DMS 273 treated with DMSO at 0.1 percent for 48 hours (cell line): ENCODE results near the gene SP6.
A peak's percentile ranks its signal among the peaks of the same experiment; 100 is the strongest.

Experiments
- DNase-seq: peaks from one replicate; lab custom pipeline; 2025; lab: John Stamatoyannopoulos, UW

SP6 gene

DNA sequence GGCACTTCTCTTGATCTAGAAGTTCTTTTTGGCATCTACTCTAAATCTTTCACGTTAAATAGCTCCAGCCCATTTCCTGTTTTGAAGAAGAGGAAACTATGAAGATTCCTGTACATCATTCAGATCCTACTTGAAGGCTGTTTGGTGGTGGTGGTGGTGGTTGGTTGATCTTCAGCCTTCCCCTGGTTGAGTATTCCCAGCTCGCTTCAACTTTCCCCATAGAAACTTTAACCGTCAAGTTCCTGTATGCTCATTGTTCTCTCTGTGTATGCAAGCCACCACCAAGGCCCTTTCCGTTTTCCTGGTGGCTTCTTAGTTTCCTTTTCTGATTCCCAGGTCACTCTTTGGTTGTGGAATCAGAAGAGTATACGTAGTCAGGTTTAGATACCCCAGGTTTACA is 16.2 kb downstream of the SP6 start:
- no peak for DNase-seq

DNA sequence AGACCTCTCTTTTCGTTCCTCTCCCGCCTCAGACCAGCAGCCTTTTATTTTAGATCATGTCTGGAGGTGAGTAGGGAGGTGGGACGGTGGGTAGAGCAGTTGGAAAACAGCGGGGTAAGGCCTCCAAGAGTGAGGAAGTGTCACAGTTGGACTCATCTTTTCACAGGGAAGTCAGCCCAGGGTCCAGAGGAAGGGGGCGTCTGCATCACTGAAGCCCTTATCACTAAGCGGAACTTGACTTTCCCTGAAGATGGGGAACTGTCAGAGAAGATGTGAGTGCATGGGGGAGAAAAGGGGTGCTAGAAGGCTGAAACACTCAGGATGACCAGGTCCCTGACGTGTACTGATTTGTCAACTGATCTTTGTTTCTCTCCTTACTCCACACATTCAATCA is 19.0 kb downstream of the SP6 start:
- no peak for DNase-seq

DNA sequence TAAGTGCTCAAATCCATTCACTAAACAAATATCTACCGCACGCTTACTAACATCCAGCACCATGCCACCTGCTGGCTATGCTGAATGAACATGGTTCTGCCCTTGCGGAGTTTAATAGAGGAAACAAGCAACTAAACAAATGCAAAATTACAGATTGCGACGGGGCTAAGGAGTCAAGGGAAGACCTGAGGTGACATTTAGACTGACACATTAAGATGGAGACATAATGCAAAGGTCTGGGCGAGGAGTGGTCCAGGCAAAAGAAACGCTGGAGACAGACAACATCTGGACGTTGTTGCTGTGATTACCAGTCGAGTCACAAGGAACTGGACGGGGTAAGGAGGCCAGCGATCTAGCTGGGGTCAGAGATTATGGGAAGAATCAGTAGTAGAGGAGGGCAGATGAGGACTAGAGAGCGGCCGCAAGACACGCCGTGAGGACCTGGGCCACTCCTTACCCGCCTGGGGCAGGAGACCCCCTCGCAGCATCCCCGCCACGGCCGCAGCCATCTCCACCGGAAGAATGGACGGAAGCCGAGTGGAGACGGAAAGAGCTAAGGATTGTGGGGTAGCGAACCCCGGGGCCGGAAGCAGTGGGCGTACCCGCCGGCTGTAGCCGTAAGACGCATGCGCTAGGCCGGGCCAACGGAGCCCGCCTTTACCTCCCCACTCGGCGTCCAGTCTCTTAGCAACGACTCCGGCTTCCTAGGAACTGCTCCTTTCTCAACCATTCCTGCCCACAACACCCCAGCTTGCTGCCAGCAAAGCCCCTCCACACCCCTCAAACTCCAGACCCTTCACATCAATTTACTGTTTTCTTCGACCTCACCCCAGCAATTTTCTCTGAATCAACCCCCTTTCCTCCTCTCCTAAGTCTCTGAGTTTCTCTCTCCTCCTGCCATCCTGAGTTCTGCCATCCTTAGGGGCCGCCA is 19.7 kb downstream of the SP6 start, which contains the start of the genes LRRC46 and MRPL10:
Gene LRRC46 (plus strand): TSS at position 668 of the 931 bp plus-strand sequence. CDS start 320 bp downstream, outside the sequence.
Gene MRPL10 (minus strand): TSS at position 539 of the 931 bp plus-strand sequence. CDS start 30 bp downstream, at position 509.
- peak; percentile 84 for DNase-seq

DNA sequence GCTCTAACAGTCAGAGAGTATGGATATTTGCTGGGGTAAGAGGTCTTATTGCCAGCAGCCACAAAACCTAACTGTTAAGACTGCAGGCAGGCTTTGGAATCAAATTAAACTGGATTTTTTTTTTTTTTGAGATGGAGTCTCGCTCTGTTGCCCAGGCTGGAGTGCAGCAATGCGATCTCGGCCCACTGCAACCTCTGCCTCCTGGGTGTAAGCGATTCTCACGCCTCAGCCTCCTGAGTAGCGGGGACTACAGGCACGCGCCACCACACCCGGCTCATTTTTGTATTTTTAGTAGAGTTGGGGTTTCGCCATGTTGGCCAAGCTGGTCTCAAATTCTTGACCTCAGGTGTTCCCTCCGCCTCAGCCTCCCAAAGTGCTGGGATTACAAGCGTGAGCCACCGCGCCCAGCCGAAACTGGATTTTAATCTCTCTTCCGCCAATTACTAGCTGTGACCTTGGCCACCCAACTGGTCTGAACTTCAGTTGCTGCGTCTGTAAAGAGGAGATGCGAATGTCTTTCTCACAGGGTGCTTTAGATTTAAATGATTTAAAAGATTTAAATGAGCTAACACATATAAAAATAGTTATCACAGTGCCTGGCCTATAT is 20.5 kb downstream of the SP6 start:
- no peak for DNase-seq

- no peak for DNase-seq
Measured at GRCh38 chr17:47829870-47830269, 21.1 kb downstream of the SP6 start.

DNA sequence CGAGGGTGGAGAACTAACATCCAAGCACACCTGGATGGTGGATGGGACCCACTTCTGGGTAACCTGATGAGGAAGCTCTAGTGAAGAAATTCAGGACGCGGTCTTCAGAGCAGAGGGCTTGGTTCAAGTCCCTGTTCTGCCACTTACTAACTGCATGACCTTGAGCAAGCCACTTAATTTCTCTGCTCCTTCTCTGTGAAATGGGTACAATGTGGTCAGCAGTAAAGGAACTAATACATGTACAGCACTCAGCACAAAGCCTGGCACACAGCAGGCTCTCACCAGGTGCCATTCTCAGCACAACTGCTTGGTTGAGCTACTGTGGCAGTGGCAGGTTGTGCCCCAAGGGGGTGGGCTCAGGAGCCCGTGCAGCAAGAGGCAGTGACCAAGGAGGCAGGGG is 27.4 kb downstream of the SP6 start:
- no peak for DNase-seq

- DNase-seq = no peak
Measured at GRCh38 chr17:47822785-47823184, 28.2 kb downstream of the SP6 start.

DNA sequence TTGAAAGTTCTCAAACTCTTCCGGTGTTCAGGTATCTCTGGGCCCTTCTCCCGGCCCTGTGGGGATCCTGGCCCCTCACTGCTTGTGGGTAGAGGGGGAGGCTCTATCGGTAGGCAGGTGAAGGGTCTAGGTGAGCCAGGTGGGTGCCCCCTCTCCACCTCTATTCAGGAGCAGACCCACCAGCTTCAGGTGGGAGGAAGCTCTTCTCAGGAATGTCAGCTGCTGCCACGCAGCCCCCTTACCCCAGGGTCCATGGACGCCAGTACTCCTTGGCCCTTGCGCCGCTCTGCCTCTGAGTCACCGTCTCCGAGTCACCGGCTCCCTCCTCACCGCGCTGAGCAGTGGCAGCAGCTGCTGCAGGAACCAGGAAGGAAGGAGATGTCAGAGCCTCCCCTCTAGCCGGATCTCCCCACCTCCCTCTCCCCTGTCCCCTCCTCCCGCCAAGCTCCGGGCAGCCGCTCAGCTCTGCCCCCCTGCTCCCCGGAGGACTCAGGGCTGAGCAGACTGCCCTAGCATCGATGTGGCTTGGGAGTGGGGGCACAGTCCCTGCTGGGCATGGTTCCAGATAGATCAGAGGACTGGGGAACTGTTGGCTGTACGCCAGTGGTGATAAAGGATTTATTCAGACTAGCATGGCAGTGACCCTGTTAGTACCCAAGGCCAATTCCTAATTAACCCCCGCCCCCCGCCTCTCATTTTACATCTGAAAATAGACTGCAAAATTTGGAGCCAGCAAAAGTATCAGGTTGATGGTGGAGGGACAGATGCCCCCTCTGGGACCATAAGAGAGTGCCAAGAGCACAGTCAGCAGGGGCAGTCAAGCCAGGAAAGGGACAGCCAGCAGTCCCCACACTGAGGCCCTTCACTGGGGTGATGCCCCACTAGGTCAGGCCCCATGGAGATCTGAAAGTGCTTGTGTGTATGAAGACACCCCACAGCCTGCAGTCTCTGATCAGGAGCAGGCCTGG is 29.3 kb downstream of the SP6 start, which contains the start of gene OSBPL7:
Gene OSBPL7 (minus strand): TSS at position 371 of the 968 bp plus-strand sequence. CDS start 1,516 bp downstream, outside the sequence.
- DNase-seq = peak; percentile 65

GRCh38 chr17:47821031-47821423 is 29.9 kb downstream of the SP6 start:
- DNase-seq = no peak

- no peak for DNase-seq
Measured at GRCh38 chr17:47820033-47820789, 30.8 kb downstream of the SP6 start.

GRCh38 chr17:47819475-47819874 is 31.5 kb downstream of the SP6 start:
- no peak for DNase-seq

- no peak for DNase-seq
Measured at GRCh38 chr17:47818002-47818695, 32.8 kb downstream of the SP6 start.

DNA sequence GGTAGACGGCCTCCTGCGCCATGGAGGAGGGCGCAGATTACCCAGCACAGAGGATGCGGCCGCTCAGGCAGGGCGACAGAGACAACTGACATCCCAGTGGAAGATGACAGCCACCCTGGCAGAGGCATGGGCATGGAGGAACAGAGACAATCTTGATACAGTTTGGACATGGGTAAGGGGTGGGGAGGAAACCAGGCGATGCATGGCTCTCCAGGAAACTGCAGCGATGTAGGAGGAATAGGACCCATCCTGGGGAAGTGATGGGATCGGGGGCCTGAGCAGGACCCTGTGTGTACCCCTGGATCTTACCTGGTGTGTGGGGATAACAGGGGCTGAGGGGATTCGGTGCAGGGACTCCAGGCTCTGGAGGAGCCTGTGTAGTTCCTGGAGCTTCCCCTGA is 34.0 kb downstream of the SP6 start:
- no peak for DNase-seq

DNA sequence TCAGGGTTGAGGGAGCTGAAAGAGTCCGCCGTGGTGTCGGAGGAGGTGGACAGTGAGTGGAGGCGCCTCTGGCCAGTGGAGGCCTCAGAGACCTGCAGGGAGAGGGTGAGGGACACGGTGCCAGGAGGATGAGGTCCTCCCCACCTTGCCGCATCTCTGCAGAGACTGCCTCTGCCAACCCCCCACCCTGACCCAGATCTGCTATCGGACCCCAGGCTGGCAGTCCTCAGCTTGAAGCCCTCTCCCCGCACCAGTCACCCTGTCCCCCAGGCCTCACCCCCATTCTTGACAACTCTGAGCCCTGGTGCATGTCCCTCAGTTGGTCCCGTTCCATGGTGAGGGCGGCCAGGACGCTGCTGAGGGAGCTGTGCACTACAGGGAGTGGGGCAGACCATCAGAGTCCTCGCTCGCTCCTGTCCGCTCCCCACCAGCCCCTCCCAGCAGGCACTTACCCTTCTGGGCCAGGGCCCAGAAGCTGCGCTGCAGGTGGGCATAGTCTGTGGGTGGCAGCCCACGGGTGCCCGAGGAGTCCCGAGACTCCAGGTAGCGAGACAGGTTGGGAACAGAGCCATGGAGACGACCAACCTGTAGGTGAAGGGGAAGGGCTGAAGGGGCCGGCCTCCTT is 34.7 kb downstream of the SP6 start:
- DNase-seq = no peak

GRCh38 chr17:47815106-47815918 is 35.7 kb downstream of the SP6 start:
- DNase-seq = no peak

- DNase-seq = no peak
Measured at GRCh38 chr17:47813512-47814031, 37.4 kb downstream of the SP6 start.

DNA sequence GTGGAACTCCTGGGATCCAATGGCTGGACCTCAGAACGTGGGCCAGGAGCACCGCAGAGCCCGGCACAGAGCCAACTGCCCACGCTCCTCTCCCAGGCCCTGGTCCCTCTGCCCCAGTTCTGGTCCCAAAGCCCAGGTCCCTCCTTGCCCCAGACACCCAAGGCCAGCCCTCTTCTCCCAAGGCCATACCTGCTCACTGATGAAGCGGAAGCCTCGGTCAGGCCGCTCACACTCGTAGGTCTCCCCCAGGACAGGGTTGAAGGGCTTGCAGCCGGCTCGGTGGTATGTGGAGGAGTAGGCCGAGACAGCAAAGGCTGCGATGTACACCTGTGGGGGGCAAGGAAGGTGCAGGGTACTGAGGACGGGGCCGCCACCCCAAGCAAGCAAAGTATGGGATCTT is 37.9 kb downstream of the SP6 start:
- DNase-seq = no peak

DNA sequence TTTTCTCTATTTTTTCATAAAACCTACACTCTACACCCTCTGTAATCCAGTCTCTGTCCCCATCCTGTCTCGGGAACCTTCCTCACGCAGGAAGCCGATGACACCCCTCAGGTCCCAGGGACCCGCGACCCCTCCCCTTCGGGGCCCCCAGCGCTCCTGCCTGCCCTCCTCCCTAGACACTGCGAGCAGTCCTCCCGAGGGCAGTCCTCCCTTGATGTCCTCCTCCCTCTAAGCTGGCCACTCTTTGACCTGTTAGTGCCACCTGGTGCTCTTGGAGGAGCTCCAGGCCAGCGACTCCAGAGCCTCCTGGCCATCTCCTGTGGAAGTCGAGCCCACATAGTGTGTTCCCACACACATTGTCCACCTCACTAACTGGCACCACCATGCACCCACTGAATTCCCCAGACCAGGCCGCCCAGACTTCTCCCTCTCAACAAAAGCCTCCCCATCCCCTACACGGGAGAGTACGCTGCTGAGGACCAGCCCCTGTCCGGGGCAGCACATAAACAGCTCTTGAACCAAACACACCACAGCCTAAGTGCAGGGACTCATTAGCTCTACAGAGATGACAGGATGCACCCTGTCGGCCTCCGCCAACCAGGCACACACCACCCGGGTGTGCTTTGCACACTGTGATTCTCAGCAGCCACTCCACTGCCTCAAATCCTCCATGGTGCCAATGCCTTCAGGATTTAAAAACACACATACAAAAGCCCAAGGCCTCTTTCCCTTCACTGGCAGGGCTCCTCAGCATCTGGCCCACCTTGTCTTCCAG is 38.6 kb downstream of the SP6 start:
- no peak for DNase-seq
